ENCODE data around the gene ZMYND15.
"Not testable (repeated sequence)": the region's sequence is repeated elsewhere in the genome, so short reads cannot be mapped to it uniquely, and the experiment has no call there.

Gene ZMYND15, protein sequence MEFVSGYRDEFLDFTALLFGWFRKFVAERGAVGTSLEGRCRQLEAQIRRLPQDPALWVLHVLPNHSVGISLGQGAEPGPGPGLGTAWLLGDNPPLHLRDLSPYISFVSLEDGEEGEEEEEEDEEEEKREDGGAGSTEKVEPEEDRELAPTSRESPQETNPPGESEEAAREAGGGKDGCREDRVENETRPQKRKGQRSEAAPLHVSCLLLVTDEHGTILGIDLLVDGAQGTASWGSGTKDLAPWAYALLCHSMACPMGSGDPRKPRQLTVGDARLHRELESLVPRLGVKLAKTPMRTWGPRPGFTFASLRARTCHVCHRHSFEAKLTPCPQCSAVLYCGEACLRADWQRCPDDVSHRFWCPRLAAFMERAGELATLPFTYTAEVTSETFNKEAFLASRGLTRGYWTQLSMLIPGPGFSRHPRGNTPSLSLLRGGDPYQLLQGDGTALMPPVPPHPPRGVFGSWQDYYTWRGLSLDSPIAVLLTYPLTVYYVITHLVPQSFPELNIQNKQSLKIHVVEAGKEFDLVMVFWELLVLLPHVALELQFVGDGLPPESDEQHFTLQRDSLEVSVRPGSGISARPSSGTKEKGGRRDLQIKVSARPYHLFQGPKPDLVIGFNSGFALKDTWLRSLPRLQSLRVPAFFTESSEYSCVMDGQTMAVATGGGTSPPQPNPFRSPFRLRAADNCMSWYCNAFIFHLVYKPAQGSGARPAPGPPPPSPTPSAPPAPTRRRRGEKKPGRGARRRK

GRCh38 chr17:4739122-4740024 lies at the start of gene ZMYND15, which contains the start of gene CXCL16:
Gene ZMYND15, plus strand, starts transcription at chr17:4739833. Its CDS starts 716 bp downstream, at chr17:4740549.
Gene CXCL16, minus strand, starts transcription at chr17:4739928. Its CDS starts 589 bp downstream, at chr17:4739339.
- DNase-seq, result peak in 1 of 2 experiments; percentile 7

DNA sequence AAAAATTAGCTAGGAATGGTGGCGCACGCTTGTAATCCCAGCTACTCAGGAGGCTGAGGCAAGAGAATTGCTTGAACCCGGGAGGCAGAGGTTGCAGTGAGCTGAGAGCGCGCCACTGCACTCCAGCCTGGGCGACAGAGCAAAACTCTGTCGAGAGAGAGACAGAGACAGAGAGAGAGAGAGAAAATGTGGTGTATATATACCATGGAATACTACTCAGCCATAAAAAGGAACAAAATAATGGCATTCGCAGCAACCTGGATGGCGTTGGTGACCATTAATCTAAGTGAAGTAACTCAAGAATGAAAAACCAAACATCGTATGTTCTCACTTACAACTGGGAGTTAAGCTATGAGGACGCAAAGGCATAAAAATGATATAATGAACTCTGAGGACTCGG lies 49.8 kb upstream of the ZMYND15 start:
- not testable (repeated sequence) for DNase-seq

GRCh38 chr17:4690745-4691144 lies 48.9 kb upstream of the ZMYND15 start:
- DNase-seq, result no peak

DNA sequence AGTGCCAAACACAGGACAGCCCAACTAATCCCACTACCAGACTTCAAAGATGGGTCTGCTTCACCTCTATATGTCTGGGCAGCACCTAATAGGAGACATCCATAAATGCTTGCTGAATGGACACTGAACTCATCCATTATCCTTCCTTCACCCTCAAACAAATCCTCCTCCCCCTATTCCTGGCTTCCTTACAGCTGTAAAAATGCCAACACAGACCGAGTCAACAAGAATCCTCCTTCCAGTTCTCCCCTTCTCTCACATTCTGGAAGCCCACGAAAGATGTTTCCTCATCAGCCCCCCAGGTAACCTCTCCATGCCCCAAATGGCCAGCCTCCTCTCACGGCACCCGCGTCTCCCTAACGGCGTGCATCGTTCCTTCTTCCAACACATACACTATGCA lies 47.9 kb upstream of the ZMYND15 start:
- DNase-seq, result no peak

GRCh38 chr17:4693416-4693815 lies 46.2 kb upstream of the ZMYND15 start:
- DNase-seq, result no peak

GRCh38 chr17:4696437-4696805 lies 43.2 kb upstream of the ZMYND15 start:
- DNase-seq, result no peak

DNA sequence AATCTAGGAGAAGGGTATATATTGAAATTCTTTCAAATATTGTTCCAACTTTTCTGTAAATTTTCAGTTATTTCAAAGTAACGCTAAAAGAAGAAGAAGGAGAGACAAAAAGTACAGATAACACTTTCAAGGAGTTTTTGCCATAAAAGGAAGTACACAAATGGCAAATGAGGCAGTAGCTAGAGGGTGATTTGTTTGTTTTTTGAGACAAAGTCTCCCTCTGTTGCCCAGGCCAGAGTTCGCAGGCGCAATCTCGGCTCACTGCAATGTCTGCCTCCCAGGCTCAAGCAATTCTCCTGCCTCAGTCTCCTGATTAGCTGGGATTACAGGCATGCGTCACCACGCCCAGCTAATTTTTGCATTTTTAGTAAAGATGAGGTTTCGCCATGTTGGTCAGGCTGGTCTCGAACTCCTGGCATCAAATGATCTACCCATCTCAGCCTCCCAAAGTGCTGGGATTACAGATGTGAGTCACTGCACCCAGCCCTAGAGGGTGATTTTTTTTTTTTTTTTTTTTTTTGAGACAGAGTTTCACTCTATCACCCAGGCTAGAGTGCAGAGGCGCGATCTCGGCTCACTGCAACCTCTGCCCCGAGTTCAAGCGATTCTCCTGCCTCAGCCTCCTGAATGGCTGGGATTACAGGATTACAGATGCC lies 40.1 kb upstream of the ZMYND15 start:
- not testable (repeated sequence) for DNase-seq

- no peak for DNase-seq
Measured at GRCh38 chr17:4701116-4701515, 38.5 kb upstream of the ZMYND15 start.

DNA sequence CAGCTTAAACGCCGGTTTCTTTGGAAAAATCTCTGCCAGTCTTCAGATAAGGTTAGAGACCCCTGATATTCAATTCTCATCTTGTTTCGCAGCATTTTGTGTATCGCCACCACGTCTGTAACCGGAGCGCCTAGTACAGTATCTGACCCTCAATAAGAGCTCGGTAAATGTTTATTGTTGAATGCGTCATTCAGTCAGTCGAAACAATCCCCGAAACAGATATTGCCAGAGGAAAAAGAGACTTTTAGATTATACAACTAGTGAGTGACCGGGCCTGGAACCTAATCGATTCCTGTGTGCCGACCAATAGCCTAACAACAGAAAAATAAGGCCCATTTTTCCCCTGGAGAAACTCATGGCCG lies 36.3 kb upstream of the ZMYND15 start:
- DNase-seq, result no peak

GRCh38 chr17:4704574-4704907 lies 35.1 kb upstream of the ZMYND15 start:
- not testable (repeated sequence) for DNase-seq

DNA sequence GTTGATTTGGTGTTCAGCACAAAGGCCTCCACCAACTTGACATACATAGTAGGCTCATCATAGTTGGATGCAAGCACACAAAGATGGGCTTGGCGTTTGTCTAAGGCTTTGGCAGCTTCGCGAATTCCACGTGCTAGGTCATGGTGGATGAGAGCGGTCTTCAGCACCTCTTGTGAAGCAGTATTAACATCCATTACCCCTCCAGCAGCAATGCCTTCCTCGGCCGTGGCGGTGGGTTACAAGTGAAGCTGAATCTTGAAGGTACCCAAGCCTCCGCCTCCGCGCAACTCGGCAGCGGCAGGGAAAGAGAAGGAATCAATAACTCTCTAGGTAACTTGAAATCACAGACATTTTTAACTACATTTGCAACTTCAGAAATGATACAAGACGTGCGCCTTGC lies 34.6 kb upstream of the ZMYND15 start:
- DNase-seq, result no peak

- DNase-seq, result no peak
Measured at GRCh38 chr17:4706121-4706520, 33.5 kb upstream of the ZMYND15 start.

- DNase-seq, result peak in 1 of 2 experiments; percentile 17
Measured at GRCh38 chr17:4708436-4708835, 31.2 kb upstream of the ZMYND15 start.

GRCh38 chr17:4709794-4710692 lies 29.6 kb upstream of the ZMYND15 start, which contains the start of gene ARRB2:
Gene ARRB2, plus strand, starts transcription at chr17:4710632. Its CDS starts 90 bp downstream, at chr17:4710722.
- peak; percentile 98 to 99 for DNase-seq

DNA sequence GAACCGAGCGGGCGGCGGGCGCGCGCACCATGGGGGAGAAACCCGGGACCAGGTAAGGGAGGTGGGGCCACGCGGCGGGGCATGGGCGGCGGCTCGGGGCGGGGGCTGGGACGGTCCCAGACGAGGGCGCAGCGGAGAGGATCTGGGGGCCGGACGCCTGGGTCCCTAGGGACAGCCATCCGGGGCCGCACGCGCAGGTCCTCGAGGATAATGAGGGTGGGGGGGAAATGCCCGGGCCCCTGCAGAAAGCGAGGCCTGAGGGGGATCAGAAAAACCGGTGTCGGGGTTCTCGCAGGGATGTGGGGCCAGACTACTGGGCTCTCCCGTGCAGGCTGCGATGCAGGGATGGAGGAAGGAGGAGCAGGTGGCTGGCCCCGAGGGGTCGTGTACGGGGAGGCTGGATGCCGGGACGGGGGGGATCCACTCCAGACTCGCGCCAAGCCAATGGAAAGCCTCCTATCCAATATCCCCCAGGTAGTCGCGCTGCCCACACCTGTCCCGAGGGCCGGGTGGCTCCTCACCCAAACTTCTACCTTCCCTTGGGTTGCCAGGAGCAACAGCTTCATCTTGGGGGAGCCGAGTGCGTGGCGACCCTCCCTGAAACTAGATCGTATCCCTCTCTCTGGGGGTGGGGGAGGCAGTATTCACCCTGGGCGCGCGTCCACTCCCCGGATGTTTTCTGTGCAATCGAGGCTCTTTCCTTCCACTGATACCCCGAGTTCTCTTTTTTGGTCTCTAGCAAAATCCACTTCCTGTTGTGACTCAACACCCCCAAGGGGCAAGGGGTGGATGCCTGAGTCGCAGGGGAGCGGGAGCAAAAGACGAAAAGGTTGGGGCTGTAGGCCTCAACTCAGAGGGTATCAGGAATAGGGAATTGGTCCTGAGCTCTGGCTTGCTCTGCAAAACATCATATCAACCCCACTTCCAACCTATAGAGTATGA lies 28.7 kb upstream of the ZMYND15 start:
- DNase-seq, result peak in 1 of 2 experiments; percentile 49

DNA sequence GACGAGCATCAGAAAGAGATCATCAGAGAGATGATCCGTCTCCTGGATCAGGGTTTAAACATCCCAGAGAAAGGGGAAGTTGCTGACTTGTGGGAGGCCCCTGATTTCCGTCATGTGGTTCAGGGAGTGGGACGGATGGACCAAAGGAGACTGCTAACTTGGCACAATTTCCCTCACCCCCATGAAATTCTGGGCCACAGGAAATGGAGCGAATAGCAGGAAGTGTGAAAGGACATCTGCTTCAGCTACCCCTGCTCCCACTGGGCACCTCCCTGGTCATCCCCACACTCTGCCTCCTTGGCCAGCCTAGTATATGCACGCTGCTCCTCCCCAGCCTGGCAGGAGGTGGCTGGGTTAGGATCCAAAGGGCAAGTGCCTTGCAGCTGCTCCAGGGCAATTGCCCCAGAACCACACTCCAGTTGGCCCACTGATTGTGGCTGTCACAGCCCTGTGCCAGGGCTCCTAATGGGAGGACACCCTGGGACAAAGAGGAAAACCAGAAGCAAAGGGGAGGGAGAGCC lies 27.9 kb upstream of the ZMYND15 start:
- no peak for DNase-seq

DNA sequence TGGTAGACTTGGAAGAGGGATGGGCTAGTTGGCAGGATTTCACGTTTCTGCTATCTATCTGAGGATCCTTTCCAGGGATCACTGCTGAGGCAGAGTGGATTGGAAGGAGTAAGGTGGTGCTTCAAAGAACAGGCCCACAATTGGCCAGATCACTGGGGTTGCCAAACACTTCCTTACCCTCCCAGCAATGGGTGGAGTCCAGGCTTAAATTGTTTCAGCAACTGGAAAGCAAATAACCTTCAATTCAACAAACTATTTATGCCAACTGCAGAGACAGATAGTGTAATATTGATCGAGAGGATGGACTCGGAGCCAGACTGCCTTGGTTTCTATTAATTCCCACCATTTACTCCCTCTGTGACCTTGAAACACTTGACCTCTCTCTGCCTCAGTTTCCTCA lies 27.1 kb upstream of the ZMYND15 start:
- no peak for DNase-seq

GRCh38 chr17:4714340-4715062 lies 25.1 kb upstream of the ZMYND15 start:
- not testable (repeated sequence) for DNase-seq

DNA sequence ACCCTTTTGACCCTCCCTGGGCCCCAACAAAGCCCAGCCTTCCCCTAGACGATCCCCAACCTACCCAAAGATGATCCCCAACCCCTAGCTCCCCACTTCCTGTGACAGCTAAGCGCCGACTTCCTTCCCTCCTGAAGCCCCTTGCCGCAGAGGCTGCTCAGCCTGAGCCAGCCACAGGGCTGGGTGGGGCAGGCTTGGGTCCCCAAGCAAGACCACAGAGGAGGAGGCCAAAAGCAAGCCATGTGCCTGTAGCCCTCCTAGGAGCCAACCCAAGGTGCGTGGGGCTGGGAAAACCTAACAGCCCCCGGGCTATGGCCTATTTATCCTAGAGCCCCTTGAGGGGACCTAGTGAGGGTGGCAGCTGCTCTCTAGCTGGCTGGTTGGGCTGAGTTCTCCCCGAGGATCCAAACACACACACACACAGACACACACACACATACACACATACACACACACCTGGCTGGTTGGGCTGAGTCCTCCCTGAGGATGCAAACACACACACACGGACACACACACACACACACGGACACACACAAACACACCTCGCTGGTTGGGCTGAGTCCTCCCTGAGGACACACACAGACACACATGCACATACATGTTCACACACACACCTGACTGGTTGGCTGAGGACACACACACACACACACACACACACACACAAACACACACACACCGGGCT lies 24.4 kb upstream of the ZMYND15 start:
- no peak for DNase-seq

Data from NCI-H524 (cell line).